ENCODE data around the gene PLCD1. TPM values are rescaled to one million over a fixed set of nuclear protein-coding genes. Genes with fewer than 3 reads are reported as not detected.

The PLCD1 gene
- total and polyA plus RNA-seq, 2 experiments from 2014 or later, result 16.0 to 24.4 TPM

DNA sequence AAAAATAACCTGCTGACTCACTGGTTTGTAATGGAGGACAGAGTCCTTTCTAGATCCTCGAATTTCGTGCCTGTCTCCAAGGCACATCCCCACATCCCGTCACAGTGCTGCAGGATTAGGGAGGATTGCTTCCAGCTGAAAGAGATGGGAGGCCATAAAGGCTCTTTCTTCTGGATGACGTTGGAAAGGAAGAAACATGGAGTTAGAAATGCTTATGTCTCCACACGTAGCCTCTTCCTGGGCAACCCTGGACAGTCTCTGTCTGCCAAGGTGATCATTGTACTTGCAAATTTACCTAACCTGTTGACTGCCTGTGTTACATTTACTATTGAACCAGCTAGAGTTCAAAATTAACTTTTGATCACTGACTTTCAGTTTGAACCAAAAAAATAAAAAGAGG, 66.4 kb downstream of the PLCD1 start:
- no peak overlapping the region for H2AFZ ChIP-seq
- H3K36me3 ChIP-seq (ENCODE audit: insufficient read depth), result no peaks in the 10 kb centered on the region
- DNase-seq (ENCODE audit: low spot score) (no peak), ATAC-seq (no peak)
- Mint-ChIP-seq H3K4me1 (peaks cover 28% of the 10 kb centered on the region), H3K27me3 (ENCODE audit: insufficient read depth, low read depth, poor library complexity) (peaks cover 2% of the 10 kb centered on the region), H3K4me3 (peak overlapping the region; percentile 26; the same call in 1 of the 3 replicates), H3K27ac (peak overlapping the region; percentile 96), H3K36me3 (ENCODE audit: low read depth) (peaks cover 4% of the 10 kb centered on the region; the same call in 2 of the 3 replicates), H3K9me3 (no peaks in the 10 kb centered on the region)
- H3K79me2 ChIP-seq (replicated peaks; ENCODE audit: insufficient read depth), result no peaks in the 10 kb centered on the region
- H3K4me2 ChIP-seq, result peak overlapping the region; percentile 40; the same call in 1 of the 2 replicates
- no peaks in the 10 kb centered on the region for H4K20me1 ChIP-seq (replicated peaks; ENCODE audit: insufficient read depth)
- H3F3A ChIP-seq (replicated peaks; ENCODE audit: low read depth), result no peaks in the 10 kb centered on the region
- peak overlapping the region; percentile 88 for H3K27ac ChIP-seq (ENCODE audit: low read depth)
- no peak overlapping the region for H3K4me3 ChIP-seq
- H3K9me2 ChIP-seq (ENCODE audit: insufficient read depth), result no peaks in the 10 kb centered on the region
- H3K4me1 ChIP-seq (ENCODE audit: insufficient read depth), result peaks cover 28% of the 10 kb centered on the region
- TF ChIP-seq STAT1 (IDR thresholded peaks at IDR 0.05; ENCODE audit: unreplicated experiment), result no peak
- no peaks in the 10 kb centered on the region for H3K27me3 ChIP-seq (ENCODE audit: insufficient read depth)

DNA sequence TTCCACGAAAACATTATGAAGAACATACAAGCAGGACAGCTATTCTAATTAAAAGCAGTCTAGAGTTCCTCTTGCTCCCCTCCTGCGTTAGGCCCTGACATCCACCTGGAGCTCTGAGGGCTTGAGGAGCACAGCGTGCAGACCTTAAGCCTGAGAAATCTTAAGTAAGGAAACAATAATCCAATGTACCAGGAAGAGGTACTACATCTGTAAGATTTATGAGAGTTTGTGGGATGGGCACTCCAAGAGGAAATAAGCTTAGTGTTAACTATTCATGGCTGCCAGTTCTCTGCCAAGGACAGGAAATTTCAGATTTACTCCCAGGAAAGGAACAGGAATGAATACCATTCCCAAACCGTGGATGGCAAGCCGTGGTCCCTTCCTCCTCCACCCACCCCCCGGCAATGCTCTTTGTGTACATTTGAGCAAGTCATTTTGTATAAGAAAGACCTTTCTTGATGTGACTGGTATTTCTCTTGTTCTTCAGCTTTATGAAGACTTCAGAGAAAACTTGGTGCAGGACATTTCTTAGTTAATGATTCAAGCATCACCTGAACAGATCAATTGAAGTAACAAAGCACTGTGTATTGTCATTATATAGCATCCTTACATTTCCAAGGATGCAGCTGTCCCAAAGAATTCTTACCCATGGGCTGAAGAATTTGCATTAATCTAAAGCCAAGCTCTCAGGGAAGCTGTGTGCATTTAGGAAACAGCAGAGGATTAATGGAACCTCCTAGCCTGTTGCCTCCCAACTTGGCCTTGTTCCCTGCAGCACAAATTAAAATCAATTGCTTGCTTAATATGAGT, 67.6 kb downstream of the PLCD1 start:
- DNase-seq (ENCODE audit: low spot score), result peak; percentile 68

More for the DNA sequence above, 67.6 kb downstream of the PLCD1 start:
- Histone ChIP-seq H3K79me2 (replicated peaks; ENCODE audit: insufficient read depth) (no peaks in the 10 kb centered on the region), H3K27me3 (ENCODE audit: insufficient read depth) (no peaks in the 10 kb centered on the region), H4K20me1 (replicated peaks; ENCODE audit: insufficient read depth) (no peaks in the 10 kb centered on the region), H3K4me2 (peak overlapping the region; percentile 40), H3K27ac (ENCODE audit: low read depth) (peak overlapping the region; percentile 94), H3K9me2 (ENCODE audit: insufficient read depth) (no peaks in the 10 kb centered on the region), H3K4me1 (ENCODE audit: insufficient read depth) (peaks cover 31% of the 10 kb centered on the region), H3K36me3 (ENCODE audit: insufficient read depth) (no peaks in the 10 kb centered on the region), H3K4me3 (no peak overlapping the region), H3F3A (replicated peaks; ENCODE audit: low read depth) (no peaks in the 10 kb centered on the region), H2AFZ (no peak overlapping the region)
- TF ChIP-seq EZH2phosphoT487 (IDR thresholded peaks at IDR 0.05; ENCODE audit: unreplicated experiment) (no peak), POLR2AphosphoS5 (IDR thresholded peaks at IDR 0.05; ENCODE audit: low read depth) (no peak), CREB1 (CRISPR knock-in tag; IDR thresholded peaks at IDR 0.05; ENCODE audit: low read depth) (no peak), NANOG (IDR thresholded peaks at IDR 0.05; ENCODE audit: borderline replicate concordance) (peak; percentile 76), JUNB (IDR thresholded peaks at IDR 0.05; ENCODE audit: unreplicated experiment) (no peak), ZNF331 (CRISPR knock-in tag; IDR thresholded peaks at IDR 0.05; ENCODE audit: low read depth) (no peak), ZNF114 (CRISPR knock-in tag; IDR thresholded peaks at IDR 0.05) (no peak)
- TF ChIP-seq, protein P1, sequence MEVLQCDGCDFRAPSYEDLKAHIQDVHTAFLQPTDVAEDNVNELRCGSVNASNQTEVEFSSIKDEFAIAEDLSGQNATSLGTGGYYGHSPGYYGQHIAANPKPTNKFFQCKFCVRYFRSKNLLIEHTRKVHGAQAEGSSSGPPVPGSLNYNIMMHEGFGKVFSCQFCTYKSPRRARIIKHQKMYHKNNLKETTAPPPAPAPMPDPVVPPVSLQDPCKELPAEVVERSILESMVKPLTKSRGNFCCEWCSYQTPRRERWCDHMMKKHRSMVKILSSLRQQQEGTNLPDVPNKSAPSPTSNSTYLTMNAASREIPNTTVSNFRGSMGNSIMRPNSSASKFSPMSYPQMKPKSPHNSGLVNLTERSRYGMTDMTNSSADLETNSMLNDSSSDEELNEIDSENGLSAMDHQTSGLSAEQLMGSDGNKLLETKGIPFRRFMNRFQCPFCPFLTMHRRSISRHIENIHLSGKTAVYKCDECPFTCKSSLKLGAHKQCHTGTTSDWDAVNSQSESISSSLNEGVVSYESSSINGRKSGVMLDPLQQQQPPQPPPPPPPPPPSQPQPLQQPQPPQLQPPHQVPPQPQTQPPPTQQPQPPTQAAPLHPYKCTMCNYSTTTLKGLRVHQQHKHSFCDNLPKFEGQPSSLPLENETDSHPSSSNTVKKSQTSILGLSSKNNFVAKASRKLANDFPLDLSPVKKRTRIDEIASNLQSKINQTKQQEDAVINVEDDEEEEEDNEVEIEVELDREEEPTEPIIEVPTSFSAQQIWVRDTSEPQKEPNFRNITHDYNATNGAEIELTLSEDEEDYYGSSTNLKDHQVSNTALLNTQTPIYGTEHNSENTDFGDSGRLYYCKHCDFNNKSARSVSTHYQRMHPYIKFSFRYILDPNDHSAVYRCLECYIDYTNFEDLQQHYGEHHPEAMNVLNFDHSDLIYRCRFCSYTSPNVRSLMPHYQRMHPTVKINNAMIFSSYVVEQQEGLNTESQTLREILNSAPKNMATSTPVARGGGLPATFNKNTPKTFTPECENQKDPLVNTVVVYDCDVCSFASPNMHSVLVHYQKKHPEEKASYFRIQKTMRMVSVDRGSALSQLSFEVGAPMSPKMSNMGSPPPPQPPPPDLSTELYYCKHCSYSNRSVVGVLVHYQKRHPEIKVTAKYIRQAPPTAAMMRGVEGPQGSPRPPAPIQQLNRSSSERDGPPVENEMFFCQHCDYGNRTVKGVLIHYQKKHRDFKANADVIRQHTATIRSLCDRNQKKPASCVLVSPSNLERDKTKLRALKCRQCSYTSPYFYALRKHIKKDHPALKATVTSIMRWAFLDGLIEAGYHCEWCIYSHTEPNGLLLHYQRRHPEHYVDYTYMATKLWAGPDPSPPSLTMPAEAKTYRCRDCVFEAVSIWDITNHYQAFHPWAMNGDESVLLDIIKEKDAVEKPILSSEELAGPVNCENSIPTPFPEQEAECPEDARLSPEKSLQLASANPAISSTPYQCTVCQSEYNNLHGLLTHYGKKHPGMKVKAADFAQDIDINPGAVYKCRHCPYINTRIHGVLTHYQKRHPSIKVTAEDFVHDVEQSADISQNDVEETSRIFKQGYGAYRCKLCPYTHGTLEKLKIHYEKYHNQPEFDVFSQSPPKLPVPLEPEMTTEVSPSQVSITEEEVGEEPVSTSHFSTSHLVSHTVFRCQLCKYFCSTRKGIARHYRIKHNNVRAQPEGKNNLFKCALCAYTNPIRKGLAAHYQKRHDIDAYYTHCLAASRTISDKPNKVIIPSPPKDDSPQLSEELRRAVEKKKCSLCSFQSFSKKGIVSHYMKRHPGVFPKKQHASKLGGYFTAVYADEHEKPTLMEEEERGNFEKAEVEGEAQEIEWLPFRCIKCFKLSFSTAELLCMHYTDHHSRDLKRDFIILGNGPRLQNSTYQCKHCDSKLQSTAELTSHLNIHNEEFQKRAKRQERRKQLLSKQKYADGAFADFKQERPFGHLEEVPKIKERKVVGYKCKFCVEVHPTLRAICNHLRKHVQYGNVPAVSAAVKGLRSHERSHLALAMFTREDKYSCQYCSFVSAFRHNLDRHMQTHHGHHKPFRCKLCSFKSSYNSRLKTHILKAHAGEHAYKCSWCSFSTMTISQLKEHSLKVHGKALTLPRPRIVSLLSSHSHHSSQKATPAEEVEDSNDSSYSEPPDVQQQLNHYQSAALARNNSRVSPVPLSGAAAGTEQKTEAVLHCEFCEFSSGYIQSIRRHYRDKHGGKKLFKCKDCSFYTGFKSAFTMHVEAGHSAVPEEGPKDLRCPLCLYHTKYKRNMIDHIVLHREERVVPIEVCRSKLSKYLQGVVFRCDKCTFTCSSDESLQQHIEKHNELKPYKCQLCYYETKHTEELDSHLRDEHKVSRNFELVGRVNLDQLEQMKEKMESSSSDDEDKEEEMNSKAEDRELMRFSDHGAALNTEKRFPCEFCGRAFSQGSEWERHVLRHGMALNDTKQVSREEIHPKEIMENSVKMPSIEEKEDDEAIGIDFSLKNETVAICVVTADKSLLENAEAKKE (CRISPR knock-in tag; IDR thresholded peaks at IDR 0.05), result no peak
- TF ChIP-seq, protein P2, sequence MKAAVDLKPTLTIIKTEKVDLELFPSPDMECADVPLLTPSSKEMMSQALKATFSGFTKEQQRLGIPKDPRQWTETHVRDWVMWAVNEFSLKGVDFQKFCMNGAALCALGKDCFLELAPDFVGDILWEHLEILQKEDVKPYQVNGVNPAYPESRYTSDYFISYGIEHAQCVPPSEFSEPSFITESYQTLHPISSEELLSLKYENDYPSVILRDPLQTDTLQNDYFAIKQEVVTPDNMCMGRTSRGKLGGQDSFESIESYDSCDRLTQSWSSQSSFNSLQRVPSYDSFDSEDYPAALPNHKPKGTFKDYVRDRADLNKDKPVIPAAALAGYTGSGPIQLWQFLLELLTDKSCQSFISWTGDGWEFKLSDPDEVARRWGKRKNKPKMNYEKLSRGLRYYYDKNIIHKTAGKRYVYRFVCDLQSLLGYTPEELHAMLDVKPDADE (IDR thresholded peaks at IDR 0.05), result no peak
- Mint-ChIP-seq H3K9me3 (no peaks in the 10 kb centered on the region), H3K4me1 (peaks cover 32% of the 10 kb centered on the region), H3K27ac (peak overlapping the region; percentile 93), H3K36me3 (ENCODE audit: low read depth) (peaks cover 4% of the 10 kb centered on the region; the same call in 1 of the 3 replicates), H3K27me3 (ENCODE audit: insufficient read depth, low read depth, poor library complexity) (peaks cover 8% of the 10 kb centered on the region), H3K4me3 (no peak overlapping the region)
- peak; percentile 58 for ATAC-seq
